ENCODE measurements around the gene NTNG2.
"Not testable (repeated sequence)": the region's sequence is repeated elsewhere in the genome, so short reads cannot be mapped to it uniquely, and the experiment has no call there.

The NTNG2 gene
- total RNA-seq, result 0.04 to 2.1 (median 0.30) reads per million in 17 experiments

GRCh38 chr9:132161743-132162184, at the start of gene NTNG2:
TSS of gene NTNG2 (plus strand) at chr9:132162058. CDS start at chr9:132166832, 4,774 bp downstream.
- no peak for DNase-seq

DNA sequence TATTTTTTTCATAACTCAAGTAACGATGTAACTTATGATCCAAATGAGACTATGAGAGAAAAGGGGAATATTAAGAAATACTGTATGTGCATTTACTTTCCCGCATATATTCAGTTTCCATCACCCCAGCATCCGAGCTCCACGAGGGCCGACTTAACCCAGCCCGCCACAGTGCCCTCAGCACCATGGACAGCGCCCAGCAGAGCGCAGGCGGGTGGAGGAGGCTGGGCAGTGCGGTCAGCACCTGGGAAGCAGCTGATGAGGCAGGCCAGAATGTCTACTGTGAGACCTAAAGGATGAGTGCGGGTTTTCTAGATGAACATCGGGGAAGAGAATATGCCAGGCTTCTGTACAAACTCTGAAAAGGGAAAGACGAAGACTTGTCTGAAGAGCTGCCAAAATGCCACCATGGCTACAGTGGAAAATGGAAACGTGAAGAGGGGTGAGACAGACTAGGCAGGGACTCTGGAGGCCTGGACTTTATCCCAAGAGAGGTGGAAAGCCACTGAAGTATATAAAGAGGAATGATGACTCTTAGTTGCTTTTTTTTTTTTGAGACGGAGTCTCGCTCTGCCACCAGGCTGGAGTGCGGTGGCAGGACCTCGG, 47.7 kb upstream of the NTNG2 start:
- DNase-seq, result peak; percentile 19 to 72 (median 46)

GRCh38 chr9:132116583-132116982, 45.3 kb upstream of the NTNG2 start:
- no peak for DNase-seq

DNA sequence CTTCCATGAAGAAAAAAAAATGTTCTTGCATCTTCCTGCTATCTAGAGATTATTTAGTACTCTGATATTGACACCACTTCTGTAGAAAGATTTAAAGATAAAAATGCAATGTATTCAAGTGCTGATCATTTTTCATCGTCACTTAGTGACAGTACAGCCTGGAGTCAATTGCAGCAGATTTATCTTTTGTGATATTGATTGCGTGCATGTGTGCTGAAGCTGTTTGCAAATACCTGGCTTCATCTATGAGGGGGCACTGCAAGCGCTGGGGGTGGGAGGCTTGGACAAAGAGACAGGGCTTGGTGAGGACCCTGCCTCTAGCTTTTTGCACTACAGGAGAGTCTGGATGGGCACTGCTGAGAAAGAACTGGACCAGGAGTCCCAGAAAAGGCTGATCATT, 44.2 kb upstream of the NTNG2 start:
- DNase-seq, result no peak

GRCh38 chr9:132121021-132121420, 40.8 kb upstream of the NTNG2 start:
- DNase-seq, result no peak

- no peak for DNase-seq
These were observed 37.1 kb upstream of the NTNG2 start for GRCh38 chr9:132124800-132125199.

DNA sequence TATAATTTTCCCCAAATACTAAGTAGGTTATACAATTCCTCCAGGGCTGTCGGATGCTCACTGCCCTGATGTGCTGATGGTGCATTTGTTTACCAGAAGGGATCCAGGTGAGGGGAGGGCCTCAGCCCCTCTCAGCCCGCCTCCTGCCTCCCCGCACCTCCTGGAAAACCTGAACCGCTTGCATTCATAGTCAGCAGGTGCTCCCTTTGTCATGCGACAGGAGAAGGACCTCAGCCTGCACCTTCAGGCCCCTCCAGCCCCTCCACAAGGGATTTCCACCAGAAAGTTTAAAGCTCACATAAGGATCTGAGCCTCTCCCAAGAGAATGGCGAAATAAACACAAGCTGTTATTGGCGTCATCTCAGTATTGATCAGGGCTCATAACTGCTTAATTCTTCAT, 36.5 kb upstream of the NTNG2 start:
- DNase-seq, result no peak

GRCh38 chr9:132125944-132126679, 35.7 kb upstream of the NTNG2 start:
- DNase-seq, result no peak

GRCh38 chr9:132126680-132127236, 35.1 kb upstream of the NTNG2 start:
- DNase-seq, result no peak

- DNase-seq, result no peak
These were observed 33.8 kb upstream of the NTNG2 start for GRCh38 chr9:132127888-132128534.

DNA sequence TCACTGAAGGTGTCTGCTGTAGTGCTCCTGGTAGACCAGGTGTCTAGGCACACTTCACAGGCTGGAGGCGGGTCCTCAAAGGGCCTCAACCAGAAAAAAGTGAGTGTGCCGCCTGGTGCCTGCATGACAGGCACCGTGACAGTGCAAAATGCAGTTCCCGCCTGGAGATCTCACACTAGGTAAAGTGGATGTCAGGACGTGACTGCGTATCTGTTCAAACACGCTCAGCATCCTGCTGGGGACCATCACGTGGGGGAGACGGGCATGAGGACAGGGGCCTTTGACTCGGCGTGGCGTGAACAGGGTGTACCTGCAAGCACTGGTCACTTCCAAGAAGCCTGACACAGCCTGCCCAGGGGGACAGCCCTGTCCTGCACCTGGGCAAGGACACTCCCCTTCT, 32.3 kb upstream of the NTNG2 start:
- no peak for DNase-seq

DNA sequence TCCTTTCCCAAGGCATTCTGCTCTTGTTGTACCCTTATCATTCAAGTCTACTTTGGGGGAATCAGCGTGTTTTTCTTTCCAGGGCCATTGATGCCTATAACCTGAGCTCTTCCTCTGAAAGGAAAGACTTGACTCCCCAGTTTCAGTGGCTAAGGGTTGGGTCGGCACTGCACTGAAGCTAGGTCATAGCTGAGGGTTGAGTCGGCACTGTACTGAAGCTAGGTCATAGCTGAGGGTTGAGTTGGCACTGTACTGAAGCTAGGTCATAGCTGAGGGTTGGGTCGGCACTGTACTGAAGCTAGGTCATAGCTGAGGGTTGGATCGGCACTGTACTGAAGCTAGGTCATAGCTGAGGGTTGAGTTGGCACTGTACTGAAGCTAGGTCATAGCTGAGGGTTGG, 27.8 kb upstream of the NTNG2 start:
- not testable (repeated sequence) for DNase-seq

DNA sequence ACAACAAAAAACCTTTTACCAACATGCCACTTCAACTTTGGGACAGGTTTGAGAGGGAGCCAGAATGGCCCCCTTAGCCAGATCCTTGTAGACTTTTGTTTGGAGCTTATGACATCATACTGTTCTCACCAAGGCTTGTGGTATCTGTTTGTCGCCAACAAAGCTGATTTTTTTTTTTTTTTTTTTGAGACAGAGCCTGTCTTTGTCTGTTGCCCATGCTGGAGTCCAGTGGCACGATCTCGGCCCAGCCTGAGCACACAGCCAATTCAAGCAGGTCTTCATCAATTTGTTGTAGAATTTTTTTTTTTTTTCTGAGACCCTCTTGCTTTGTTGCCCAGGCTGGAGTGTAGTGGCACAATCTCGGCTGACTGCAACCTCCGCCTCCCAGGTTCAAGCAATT, 26.4 kb upstream of the NTNG2 start:
- no peak for DNase-seq

- DNase-seq, result no peak
These were observed 25.6 kb upstream of the NTNG2 start for GRCh38 chr9:132136151-132136780.

DNA sequence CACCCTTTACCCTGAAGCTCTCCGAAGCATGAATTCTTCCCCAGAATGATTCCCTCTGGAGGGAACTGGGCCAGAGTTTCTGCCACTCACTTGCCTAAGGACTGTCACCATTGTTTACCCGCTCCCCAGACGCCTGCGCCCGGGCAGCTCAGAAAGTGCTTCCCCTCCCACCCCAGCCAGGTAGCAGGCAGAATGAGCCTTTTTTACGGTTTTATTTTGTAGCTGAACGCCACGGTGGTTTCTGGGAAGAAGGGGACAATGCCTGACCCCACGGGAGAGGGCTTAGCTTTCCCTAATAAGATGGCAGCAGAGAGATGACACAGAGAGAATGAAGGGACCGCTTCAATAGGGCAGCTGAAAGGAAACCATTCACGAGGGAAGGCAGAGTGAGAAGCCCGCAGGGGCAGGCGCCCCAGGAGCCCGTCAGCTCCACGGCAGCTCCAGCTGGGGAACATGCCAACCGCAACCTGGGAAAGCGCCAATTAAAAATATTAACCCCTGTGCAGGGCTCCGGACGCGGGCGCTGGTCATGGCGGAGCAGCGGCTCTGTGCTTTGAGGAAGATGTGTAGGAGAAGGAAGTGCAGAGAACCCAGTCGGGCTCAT, 20.4 kb upstream of the NTNG2 start:
- peak; percentile 10 to 39 (median 19) for DNase-seq

DNA sequence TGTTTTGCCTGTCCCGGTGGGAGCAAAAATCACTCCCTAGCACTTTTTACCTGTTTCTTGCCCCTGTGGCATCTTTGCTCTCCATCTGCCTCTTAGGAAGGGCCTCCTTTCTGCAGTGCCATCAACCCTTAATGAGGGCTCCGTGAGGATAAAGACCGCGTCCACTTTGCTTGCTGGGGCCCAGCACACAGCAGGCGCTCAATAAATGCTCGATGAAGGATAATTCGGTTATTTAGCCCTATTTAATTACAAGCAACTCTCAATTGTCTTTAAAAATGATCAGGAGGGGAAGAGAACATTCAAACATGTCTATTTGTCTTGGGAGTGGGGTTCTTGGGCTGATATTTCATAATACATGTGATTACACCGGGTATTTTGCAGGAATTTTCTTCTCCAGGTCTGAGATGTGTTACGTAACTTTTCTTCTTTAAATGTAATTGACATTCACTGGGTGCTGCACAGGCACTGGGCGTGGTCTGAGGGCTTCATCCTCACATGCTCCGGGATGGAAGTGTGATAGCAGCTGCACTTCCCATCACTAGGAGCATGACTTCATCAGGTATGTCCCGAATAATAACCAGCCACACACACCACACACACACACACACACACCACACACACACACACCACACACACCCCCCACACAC, 19.8 kb upstream of the NTNG2 start:
- DNase-seq, result no peak

- no peak for DNase-seq
These were observed 18.9 kb upstream of the NTNG2 start for GRCh38 chr9:132142924-132143323.

DNA sequence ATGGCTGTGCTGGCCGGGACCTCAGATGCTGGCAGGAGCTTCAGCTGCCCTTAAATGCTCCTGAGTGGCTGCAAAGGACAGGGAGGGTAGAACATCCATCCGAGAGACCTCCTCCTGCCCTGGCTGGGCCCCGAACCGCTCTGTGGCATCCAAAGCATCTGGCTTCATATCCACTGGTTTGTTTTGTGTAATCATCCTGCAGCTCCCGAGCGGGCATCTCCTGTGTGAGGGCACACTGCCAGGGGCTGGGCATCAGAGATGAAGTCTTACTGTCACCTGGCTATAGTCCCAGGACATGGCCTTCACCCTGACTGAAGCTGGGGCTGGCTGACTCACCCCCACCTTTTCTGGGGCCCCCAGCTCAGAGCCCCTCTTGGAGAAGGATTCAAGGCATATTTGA, 18.5 kb upstream of the NTNG2 start:
- no peak for DNase-seq

GRCh38 chr9:132144708-132145365, 17.0 kb upstream of the NTNG2 start:
- DNase-seq, result peak in 2 of 4 experiments; percentile 4 to 26

DNA sequence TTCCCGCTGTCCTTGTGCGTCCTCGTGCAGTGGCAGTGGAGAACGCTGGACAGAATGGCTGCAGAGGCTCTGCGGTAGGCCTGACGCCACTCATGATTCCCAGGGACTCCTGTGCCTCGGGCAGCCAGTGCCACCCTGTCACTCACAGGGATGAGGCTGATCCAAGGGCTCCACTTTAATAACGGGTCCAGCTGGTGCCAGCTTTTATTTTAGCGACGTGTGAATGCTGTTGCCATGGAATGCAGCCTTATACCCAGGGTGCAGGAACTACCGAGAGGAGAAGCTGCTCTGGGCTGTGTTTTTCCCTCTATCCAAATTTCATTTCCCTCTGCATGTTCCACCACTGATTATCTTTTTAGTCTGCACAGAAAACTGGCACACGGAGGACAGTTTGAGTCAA, 15.8 kb upstream of the NTNG2 start:
- DNase-seq, result no peak

DNA sequence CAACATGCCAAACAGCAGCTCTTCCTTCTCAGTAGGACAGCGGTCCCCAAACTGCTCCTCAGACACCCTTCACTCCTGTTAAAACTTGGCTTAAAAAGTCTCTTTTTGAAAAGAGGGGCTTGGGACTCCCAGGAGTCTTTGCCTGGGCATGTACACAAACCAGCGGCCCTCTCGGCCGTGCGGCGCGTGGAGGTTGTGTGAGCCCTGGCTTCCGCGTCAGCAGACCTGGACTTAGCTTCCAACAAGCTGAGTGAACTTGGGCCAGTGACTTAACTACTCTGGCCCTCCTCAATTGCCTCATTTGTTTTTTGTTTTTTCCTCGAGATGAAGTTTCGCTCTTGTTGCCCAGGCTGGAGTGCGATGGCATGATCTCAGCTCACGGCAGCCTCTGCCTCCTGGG, 15.3 kb upstream of the NTNG2 start:
- no peak for DNase-seq

Data from suppressor macrophage (primary cell).